Measurements from ENCODE around the gene PRUNE2. TPM values are rescaled to one million over a fixed set of nuclear protein-coding genes. Genes with fewer than 3 reads are reported as not detected.

The PRUNE2 gene
- total RNA-seq, 2 experiments from 2014 or later = 0.38 to 0.44 TPM

DNA sequence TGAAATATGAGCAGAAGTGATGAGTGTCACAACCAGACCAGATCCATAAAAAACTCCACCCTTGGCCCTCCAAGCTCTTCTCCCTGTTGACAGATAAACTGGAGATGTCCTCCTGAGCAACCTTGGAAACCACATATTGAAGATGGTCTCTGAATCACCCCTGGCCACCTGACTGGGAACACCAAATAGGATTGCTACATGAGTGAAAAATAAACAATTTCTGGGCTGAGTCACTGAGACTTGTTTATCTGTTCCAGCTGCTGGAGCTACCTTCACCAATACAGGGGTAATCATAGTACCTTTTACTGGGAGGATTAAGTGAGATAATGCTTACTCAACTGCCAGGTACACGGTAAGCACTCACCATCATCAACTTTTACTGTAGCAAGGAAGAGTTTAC lies 88.4 kb downstream of the PRUNE2 start:
- TF ChIP-seq EZH2phosphoT487 (IDR thresholded peaks at IDR 0.05; ENCODE audit: borderline replicate concordance, low read depth, low read length) = no peak
- TF ChIP-seq CTCF (conservative IDR thresholded peaks at IDR 0.05; ENCODE audit: low read length) = no peak
- Histone ChIP-seq H3K4me3 (ENCODE audit: low read depth, low read length, poor library complexity, severe bottlenecking) (no peak overlapping the region), H3K36me3 (ENCODE audit: insufficient read depth, low read length) (no peaks in the 10 kb centered on the region), H3K4me2 (ENCODE audit: low read length) (no peak overlapping the region), H3K9me3 (ENCODE audit: low read length) (no peaks in the 10 kb centered on the region), H4K20me1 (ENCODE audit: insufficient read depth, low read length) (no peaks in the 10 kb centered on the region), H3K9me2 (ENCODE audit: insufficient read depth, low read length) (no peaks in the 10 kb centered on the region), H2AFZ (ENCODE audit: low read length) (no peak overlapping the region), H3K4me1 (ENCODE audit: insufficient read depth, low read length, poor library complexity, severe bottlenecking) (no peaks in the 10 kb centered on the region), H3K79me2 (ENCODE audit: insufficient read depth, low read depth, low read length) (no peaks in the 10 kb centered on the region), H3K27ac (ENCODE audit: low read depth, low read length, poor library complexity, severe bottlenecking) (no peak overlapping the region)
- CTCF ChIA-PET (ENCODE audit: unreplicated experiment) = no interaction called here
- intact Hi-C loops (cut with micrococcal nuclease; ENCODE audit: unreplicated experiment) = no loop called here
- BruUV-seq (replicated peaks) = no TSS peak
- DNase-seq (ENCODE audit: low spot score) = no peak
- POLR2A ChIA-PET = no interaction called here

- Histone ChIP-seq H4K20me1 (ENCODE audit: insufficient read depth, low read length) (no peaks in the 10 kb centered on the region), H2AFZ (ENCODE audit: low read length) (no peak overlapping the region), H3K27ac (ENCODE audit: low read depth, low read length, poor library complexity, severe bottlenecking) (no peak overlapping the region), H3K4me1 (ENCODE audit: insufficient read depth, low read length, poor library complexity, severe bottlenecking) (no peaks in the 10 kb centered on the region), H3K36me3 (ENCODE audit: insufficient read depth, low read length) (no peaks in the 10 kb centered on the region), H3K4me2 (ENCODE audit: low read length) (no peak overlapping the region), H3K9me3 (ENCODE audit: low read length) (no peaks in the 10 kb centered on the region), H3K79me2 (ENCODE audit: insufficient read depth, low read depth, low read length) (no peaks in the 10 kb centered on the region), H3K4me3 (ENCODE audit: low read depth, low read length, poor library complexity, severe bottlenecking) (no peak overlapping the region), H3K9me2 (ENCODE audit: insufficient read depth, low read length) (no peaks in the 10 kb centered on the region)
- ChIA-PET POLR2A (no interaction called here), CTCF (ENCODE audit: unreplicated experiment) (no interaction called here)
- intact Hi-C loops (cut with micrococcal nuclease; ENCODE audit: unreplicated experiment) = loop anchor here (5.0 kb wide), 1 partner anchor 185 kb away; no protein-coding TSS in a partner anchor
- BruUV-seq (replicated peaks) = no TSS peak
- DNase-seq (ENCODE audit: low spot score) = no peak
- TF ChIP-seq EZH2phosphoT487 (IDR thresholded peaks at IDR 0.05; ENCODE audit: borderline replicate concordance, low read depth, low read length) (no peak), CTCF (conservative IDR thresholded peaks at IDR 0.05; ENCODE audit: low read length) (no peak)
These were observed 93.3 kb downstream of the PRUNE2 start for GRCh38 chr9:76812591-76812990.

- no peaks in the 10 kb centered on the region for H3K9me2 ChIP-seq (ENCODE audit: insufficient read depth, low read length)
- TF ChIP-seq CTCF (conservative IDR thresholded peaks at IDR 0.05; ENCODE audit: low read length) = peak; percentile 90
- TF ChIP-seq EZH2phosphoT487 (IDR thresholded peaks at IDR 0.05; ENCODE audit: borderline replicate concordance, low read depth, low read length) = no peak
- H3K4me1 ChIP-seq (ENCODE audit: insufficient read depth, low read length, poor library complexity, severe bottlenecking) = no peaks in the 10 kb centered on the region
- intact Hi-C loops (cut with micrococcal nuclease; ENCODE audit: unreplicated experiment) = loop anchor here (1.0 to 5.0 kb wide), 2 partner anchors 187 to 340 kb away; no protein-coding TSS in a partner anchor
- ChIA-PET CTCF (ENCODE audit: unreplicated experiment) (no interaction called here), POLR2A (interaction anchor here (0.5 kb wide), 1 partner anchor 18 kb away, joined by 3 read pairs; no protein-coding TSS in a partner anchor)
- H2AFZ ChIP-seq (ENCODE audit: low read length) = no peak overlapping the region
- no peaks in the 10 kb centered on the region for H4K20me1 ChIP-seq (ENCODE audit: insufficient read depth, low read length)
- no peak overlapping the region for H3K4me3 ChIP-seq (ENCODE audit: low read depth, low read length, poor library complexity, severe bottlenecking)
- no peak overlapping the region for H3K27ac ChIP-seq (ENCODE audit: low read depth, low read length, poor library complexity, severe bottlenecking)
- DNase-seq (ENCODE audit: low spot score) = peak; percentile 36
- no peaks in the 10 kb centered on the region for H3K9me3 ChIP-seq (ENCODE audit: low read length)
- no peaks in the 10 kb centered on the region for H3K36me3 ChIP-seq (ENCODE audit: insufficient read depth, low read length)
- BruUV-seq (replicated peaks) = no TSS peak
- no peak overlapping the region for H3K4me2 ChIP-seq (ENCODE audit: low read length)
- H3K79me2 ChIP-seq (ENCODE audit: insufficient read depth, low read depth, low read length) = no peaks in the 10 kb centered on the region
These were observed 95.4 kb downstream of the PRUNE2 start for GRCh38 chr9:76810377-76810957.

Measured in OCI-LY7 (cell line).